Renal cortex interstitium (tissue), 11 donors: Measurements from ENCODE around the gene LRRC71. TPM values are rescaled to one million over a fixed set of nuclear protein-coding genes. Genes with fewer than 3 reads are reported as not detected.

Experiments used
- DNase-seq, 11 donors: peaks; one replicate each; pipeline ENCODE4 v3.0.0-alpha.2; 2013; ENCODE audit warnings: low read depth in 9 of 11, low spot score in 4 of 11; ENCODE audit errors: extremely low read depth in 1 of 11
- polyA plus RNA-seq, 3 donors: library from polyadenylated mRNA; unstranded; fragments of 120-200 nt; gene quantifications; one replicate each; pipeline ENCODE4 v1.2.1, GENCODE V29; 2013; ENCODE audit not compliant: insufficient read length in 3 of 3

The LRRC71 gene
- polyA plus RNA-seq, 3 donors = 0.45 to 0.83 (median 0.63) TPM

DNA sequence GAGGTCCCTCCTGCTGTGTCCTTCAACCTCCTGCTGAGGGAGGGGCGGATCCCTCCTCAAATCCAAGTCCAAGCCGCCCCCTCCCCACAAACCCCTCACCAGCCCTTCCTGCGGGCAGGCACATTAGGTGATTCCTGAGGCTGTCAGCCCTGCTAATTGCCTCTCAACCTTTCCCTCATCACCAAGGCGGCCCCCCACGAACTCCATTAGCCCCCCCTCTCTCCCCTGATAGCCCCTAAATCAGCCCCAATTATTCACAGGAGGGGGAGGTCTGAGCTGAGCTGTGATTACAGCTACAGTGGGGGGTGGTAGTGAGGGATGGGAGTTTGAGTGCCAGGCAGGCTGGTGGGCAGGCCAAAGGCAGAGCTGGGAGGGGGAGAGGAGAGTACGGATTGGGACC, 32.7 kb upstream of the LRRC71 start:
- DNase-seq = no peak

- peak in 10 of 11 donors; percentile 50 to 84 (median 71) for DNase-seq
These were observed 30.4 kb upstream of the LRRC71 start for GRCh38 chr1:156889802-156890580.

GRCh38 chr1:156892190-156893047, 28.0 kb upstream of the LRRC71 start:
- DNase-seq = peak; percentile 65 to 91 (median 86)

DNA sequence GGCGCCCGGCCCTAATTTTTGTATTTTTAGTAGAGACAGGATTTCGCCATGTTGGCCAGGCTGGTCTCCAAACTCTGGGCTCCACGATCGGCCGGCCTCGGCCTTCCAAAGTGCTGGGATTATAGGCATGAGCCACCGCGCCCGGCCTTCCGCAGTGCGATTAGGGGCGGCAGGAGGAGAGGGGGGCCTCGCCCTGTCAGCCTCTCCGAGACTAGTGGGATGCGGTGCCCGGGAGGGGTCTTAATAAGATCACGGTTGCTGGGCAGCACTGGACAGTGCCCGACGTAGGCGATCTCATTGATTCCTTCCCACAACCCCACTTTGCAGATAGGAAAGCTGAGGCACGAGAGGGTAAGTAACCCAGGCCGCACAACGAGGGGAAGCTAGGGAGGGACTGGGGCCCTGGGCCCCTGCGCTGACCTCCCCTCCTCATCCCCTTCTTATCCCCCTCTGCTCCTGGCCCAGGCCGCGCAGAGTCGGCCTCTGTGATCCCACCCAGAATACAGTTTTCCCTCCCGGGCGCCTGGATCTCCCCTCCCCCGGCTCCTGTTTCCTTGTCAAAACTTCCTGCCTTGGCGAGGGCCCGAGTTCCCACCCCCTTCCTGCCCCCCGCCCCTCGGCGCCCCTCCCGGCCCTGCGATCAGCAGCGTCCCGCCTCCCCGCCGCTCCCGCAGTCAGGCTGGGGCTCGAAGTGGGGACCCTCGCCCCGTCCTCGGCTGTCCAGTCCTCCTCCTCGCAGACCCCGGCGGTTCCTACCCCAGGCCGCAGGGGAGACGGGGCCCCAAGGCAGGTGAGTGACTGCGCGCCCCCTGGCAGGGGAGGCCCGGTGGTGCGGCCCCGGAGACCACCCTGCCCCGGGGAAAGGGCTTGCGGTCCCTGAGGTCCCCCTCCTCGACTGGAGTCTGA, 27.1 kb upstream of the LRRC71 start, which contains the start of gene PEAR1:
TSS of gene PEAR1 (plus strand) at position 671 of the 906 bp plus-strand sequence. CDS start 10,209 bp downstream, outside the sequence.
- DNase-seq = peak in 7 of 11 donors; percentile 51 to 73 (median 61)

DNA sequence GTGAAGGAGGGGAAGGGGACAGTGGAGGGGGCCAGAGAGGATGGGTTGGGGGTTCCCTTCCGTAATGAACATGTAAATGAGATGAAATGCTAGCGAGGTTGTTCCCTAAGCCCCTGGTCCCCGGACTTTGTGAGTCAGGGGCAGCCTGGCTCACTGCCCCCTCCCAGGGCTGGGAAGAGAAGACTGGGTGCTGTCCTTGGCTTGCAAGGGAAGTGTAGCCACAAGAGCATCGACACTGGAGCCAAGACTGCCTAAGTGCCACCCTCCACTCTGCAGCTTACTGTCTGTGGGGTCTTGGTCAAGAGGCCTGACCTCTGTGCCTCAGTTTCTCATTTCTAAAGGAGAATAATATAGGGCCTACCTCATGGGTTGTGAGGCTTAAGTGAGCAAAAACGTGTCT, 26.4 kb upstream of the LRRC71 start:
- no peak for DNase-seq

DNA sequence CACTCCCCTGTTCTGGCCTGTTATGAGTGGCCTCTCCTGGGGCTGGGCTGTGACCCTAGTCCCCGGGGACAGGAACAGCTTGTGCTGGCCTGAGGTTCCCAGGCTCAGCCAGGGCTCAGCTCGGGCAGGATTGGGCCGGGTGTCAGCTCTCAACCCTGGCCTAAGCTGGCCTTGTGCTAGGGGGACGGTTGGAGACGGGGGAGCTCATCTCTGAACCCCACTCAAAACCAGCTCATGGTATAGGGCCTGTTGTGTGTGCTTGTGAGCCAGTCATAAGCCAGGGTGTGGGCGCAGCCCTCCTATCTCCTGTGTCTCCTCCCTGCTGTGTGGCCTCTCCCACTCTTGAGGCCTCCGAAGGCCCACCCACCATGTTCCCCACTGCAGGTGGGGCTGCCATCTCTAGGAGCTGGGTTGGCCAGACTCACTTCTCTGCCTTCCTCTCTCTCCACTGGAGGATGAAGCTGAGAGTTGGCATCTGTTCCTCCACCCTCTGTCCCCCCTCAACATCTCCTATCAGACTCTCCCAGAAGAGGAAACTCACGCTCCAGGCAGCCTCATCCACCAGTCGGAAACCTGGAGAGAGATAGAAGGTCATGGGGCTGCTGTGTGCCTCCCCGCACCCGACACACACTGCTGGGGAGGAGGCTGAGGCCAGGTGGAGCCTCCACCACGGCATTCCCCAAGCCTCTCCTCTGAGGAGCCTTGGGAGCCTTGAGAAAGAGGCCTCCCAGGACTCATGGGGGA, 25.5 kb upstream of the LRRC71 start:
- DNase-seq = no peak

DNA sequence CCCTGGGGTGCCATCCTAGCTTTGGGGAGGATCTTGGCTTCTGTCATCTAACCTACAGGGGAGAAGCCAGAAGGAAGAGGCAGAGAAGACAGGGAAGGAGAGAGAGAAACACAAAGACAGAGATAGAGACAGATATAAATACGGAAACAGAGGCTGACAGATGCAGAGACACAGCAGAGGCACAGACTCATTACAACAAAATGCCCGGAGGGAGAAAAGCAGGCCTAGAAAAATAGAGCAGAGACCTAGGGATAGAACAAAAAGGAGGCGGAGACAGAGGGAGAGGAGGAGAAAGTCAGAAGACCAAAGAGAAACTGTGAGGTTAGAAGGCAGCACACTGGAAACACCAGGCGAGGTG, 25.0 kb upstream of the LRRC71 start:
- no peak for DNase-seq

DNA sequence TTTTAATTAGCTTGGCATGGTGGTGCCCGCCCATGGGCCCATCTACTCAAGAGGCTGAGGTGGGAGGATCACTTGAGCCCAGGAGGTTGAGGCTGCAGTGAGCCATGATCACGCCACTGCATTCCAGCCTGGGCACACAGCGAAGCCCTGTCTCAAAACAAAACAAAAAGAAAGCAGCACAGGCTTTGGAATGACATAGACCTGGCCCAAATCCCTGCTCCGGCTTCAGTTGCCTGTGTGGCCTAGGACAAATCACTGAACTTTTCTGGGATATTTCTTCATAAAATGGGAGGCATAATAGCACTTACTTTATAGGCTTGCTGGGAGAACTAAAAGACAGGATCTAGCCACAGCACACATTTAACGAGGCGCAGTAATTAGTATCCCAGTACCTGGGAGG, 24.5 kb upstream of the LRRC71 start:
- DNase-seq = no peak

DNA sequence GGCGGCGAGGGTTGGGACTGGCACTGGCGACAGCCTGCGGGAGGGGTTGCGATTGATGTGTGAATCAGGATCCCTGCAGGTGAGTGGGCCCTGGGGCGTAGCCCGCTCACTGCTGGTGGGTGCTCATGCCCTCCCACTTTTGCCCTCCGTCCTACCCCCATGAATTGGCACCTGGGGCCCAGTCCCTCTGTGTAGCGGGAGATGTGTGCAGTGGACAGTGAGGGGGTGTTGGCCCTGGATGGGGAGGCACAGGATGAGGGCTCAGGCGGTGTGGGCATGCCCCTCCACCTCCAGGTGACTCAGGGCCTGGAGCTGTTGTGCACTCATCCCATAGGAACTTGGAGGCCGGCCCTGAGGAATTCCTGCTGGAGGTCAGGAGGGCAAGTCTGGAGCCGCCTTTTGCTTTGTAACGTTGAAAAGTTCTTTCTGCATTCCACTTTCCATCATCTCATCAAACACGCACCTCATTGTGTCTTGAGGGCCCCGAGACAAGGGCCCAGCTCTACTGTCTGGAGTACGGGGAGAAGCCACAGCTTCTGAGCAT, 23.9 kb upstream of the LRRC71 start:
- DNase-seq = no peak

DNA sequence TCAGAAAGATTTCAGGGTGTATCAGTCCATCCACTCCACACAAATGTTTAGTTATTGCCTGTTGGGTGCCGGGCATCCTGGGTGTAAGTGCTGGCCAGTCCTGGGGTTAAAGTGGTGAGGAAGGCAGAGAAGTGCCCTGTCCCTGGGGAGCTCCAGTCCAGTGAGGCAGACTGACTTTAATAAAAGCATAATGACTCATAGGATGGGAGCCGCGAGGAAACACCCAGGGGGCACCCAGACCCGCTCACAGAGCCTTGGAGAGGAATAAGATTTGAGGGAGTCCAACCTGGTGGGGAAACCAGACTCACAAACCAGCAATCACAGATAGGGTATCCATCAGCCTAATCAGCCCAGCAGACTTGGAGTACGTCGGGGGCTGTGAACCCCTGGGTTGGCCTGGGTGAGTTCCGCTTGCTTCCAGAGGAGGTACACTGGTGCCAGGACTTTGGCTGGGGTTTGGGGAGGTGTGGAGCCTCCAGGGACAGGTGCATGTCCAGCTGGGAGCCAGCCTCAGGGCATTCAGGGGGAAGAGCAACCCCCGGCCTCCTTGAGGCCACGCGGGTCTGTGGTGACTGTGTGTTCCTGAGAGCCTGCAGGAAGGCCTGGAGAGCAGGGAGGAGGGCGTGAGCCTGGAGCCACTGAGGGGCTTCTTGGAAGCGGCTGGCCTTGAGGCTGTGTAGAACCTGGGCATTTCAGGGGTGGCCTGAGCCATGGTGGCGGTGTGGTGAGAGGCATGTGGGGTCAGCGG, 23.2 kb upstream of the LRRC71 start:
- DNase-seq = no peak

DNA sequence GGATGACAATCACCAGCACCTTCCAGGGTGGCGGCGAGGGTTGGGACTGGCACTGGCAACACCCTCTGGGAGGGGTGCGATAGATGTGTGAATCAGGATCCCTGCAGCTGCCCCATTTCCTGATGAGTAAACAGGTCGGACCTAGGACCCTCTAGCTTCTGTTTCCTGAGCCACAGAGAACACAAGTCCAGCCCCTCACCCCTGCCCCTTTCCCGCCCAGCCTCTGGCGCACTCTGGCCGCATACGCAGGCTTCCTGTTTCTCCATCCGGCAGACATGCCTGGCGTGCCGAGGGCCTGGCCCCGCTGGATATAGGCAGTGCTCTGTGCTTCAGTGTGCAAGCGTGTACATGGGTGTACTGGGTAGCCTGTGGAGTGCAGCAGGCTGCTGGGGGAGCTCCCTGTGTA, 22.3 kb upstream of the LRRC71 start:
- peak in 6 of 11 donors; percentile 60 to 79 (median 74) for DNase-seq

DNA sequence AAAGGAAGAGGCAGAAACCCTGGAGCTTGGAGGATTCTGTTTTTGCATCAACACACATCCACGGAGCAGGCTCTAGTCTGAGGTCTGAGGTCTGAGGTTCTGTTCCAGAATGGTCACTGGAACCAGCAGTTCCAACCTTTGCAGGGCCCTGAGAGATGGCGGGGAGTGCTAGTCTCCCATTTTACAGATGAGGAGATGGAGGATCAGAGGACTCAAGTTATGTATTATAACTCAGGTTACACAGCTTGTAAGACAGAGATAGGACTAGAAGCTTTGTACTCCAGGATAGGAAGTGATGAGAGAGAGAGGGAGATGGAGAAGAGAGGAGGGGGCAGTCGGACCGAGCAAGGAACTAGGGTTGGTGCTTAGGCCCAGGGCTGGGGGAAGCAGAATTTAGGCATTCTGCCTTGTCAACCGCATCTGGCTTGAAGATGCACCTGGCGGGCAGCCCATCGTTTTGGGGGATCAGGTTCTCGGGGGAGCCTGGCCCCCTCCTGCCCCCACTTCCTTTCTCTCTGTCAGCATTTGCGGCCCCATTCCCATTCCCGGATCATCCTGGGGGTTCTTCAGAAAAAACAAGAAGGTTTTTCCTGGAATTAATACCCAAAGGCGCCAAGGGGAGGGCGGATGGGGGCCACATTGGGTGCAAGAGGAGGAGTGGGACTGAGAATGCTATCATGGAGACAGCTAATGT, 21.3 kb upstream of the LRRC71 start:
- no peak for DNase-seq

- DNase-seq = no peak
These were observed 20.3 kb upstream of the LRRC71 start for GRCh38 chr1:156899956-156900718.

DNA sequence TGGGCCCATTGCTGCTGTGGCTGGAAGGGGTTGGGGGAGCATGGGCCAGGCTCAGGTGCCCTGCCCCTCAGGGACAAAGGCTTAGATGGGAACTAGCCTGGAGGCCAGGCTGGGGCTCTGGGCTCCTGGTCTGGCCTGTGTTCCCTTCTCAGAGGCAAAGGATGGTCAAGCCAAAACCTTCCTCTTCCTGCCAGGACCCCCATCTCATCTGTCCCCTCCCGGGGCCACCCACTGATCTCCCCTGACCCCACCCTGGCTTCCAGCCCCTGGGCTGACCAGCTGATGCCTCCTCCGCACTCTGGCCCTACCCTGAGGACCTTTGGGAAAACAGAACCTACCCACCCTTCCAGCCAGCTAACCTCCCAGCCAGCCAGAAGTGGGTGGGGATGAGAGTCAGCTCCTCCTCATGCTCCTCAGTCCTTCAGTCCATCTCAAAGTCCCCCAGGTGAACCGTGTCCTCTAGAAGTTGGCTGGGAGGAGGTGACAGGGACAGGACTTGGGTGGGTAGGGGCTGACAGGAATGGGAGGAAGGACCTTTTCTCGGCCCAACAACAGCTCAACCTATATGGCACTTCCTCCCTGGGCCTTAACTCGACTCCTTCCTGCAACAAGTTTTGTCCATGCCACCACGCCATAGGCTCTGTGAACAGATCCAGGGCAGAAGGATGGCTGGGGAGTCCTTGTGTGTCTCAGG, 19.4 kb upstream of the LRRC71 start:
- DNase-seq = no peak

- no peak for DNase-seq
These were observed 18.9 kb upstream of the LRRC71 start for GRCh38 chr1:156901590-156901900.
